HG02623 (cell line): Measurements from ENCODE around the gene ZNF416.
A peak's percentile ranks its signal among the peaks of the same experiment; 100 is the strongest.

Experiments
- ATAC-seq: cut with Tn5 transposase; IDR thresholded peaks from one replicate; pipeline ENCODE4 v1.9.1; 2021; ENCODE audit warnings: moderate library complexity; ENCODE audit not compliant: unreplicated experiment

Gene ZNF416

GRCh38 chr19:57559404-57560025 is 19.2 kb downstream of the ZNF416 start, which contains the start of gene ZNF550:
Gene ZNF550, minus strand, starts transcription at chr19:57559863. Its CDS starts 181 bp downstream, at chr19:57559682.
- peak; percentile 85 for ATAC-seq

GRCh38 chr19:57559008-57559403 is 19.7 kb downstream of the ZNF416 start:
- ATAC-seq, result peak; percentile 20

GRCh38 chr19:57558525-57558924 is 20.2 kb downstream of the ZNF416 start:
- no peak for ATAC-seq

- ATAC-seq, result no peak
These were observed 21.1 kb downstream of the ZNF416 start for GRCh38 chr19:57557659-57558058.

GRCh38 chr19:57552432-57552831 is 26.3 kb downstream of the ZNF416 start:
- no peak for ATAC-seq

GRCh38 chr19:57546513-57546912 is 32.2 kb downstream of the ZNF416 start:
- no peak for ATAC-seq

GRCh38 chr19:57537953-57538547 is 40.7 kb downstream of the ZNF416 start:
- no peak for ATAC-seq

- peak; percentile 98 for ATAC-seq
These were observed 51.4 kb downstream of the ZNF416 start, which contains the start of gene ZNF549 for GRCh38 chr19:57527136-57527881. Gene ZNF549, plus strand, starts transcription at chr19:57527356. Its CDS starts 218 bp downstream, at chr19:57527574.
